Right lobe of liver (tissue), 6 donors: ENCODE measurements around the gene EDC3. TPM values are rescaled to one million over a fixed set of nuclear protein-coding genes. Genes with fewer than 3 reads are reported as not detected.

ENCODE experiments used
- ATAC-seq, 4 donors: fragments of 200-7000 bp; cut with Tn5 transposase; one replicate each; pipeline ENCODE4 v1.9.1; 2020; ENCODE audit warnings: mild to moderate bottlenecking in 4 of 4, moderate library complexity in 4 of 4
- DNase-seq, 3 donors: peaks; one replicate each; pipeline ENCODE4 v3.0.0-alpha.2; 2020
- H3K27ac ChIP-seq, 3 donors: fragments of 200-600 bp; one replicate each; pipeline ENCODE4 v1.8.0; 2022
- H3K27me3 ChIP-seq, 2 donors: fragments of 200-600 bp; one replicate each; pipeline ENCODE4 v1.8.0; 2022
- H3K36me3 ChIP-seq, 4 donors: fragments of 200-600 bp; sonication (generic) in 1 of 4; one replicate each; pipeline versions ENCODE4 v1.5.1 to v1.8.0; 2017 to 2022; ENCODE audit warnings: control low read depth in 1 of 4
- H3K4me1 ChIP-seq, 4 donors: fragments of 200-600 bp; sonication (generic) in 1 of 4; one replicate each; pipeline versions ENCODE4 v1.5.1 to v1.8.0; 2017 to 2022; ENCODE audit warnings: control low read depth in 1 of 4
- H3K4me3 ChIP-seq, 3 donors: fragments of 200-600 bp; one replicate each; pipeline ENCODE4 v1.8.0; 2022
- H3K9me3 ChIP-seq, 4 donors: fragments of 200-600 bp; sonication (generic) in 1 of 4; one replicate each; pipeline versions ENCODE4 v1.5.1 to v1.8.0; 2017 to 2022; ENCODE audit warnings: control low read depth in 1 of 4
- CTCF ChIP-seq, 4 donors: fragments of 200-600 bp in 3 of 4; fragments of 450-650 bp in 1 of 4; IDR thresholded peaks; one replicate each; pipeline versions ENCODE4 v1.5.1 to v1.8.0; 2016 to 2022; ENCODE audit warnings: antibody characterized with exemption in 4 of 4, mild to moderate bottlenecking in 2 of 4
- POLR2A ChIP-seq: fragments of 450-650 bp; IDR thresholded peaks from one replicate; pipeline ENCODE4 v1.6.1; 2017; ENCODE audit warnings: antibody characterized with exemption, mild to moderate bottlenecking
- WGBS: methylation state at CpG from one replicate; pipeline ENCODE4 v1.1.6; 2018; ENCODE audit warnings: low coverage, low lambda C conversion rate; ENCODE audit not compliant: insufficient coverage; ENCODE audit errors: missing lambda C conversion rate; 5-methylcytosine and 5-hydroxymethylcytosine counted together
- intact Hi-C, 2 donors: fragments of 100-400 bp; cut with DNase I; formaldehyde crosslinking; loops; one replicate each; pipeline versions ENCODE4 v1.11.2 to v1.14.1; 2022
- total RNA-seq, 6 experiments: library from RNA; depleted of rRNA in 2 of 6; stranded (reverse); fragments of >200 nt in 2 of 6; fragmentation: NEBNext Ultra II Directional in 3 of 6; extraction: Animal tissue kit (Norgen Biotek cat#: 25700) in 3 of 6; gene quantifications; one replicate each; pipeline versions ENCODE4 v1.1.0 to v1.2.4, GENCODE V29; 2016 to 2023
- donor health status: DM: no; HTN: yes; CAD: no.
- donor health status: DM: no; HTN: no; CAD: no.
- donor health status: DM: no; HTN: no; CAD: no.
- donor health status: DM: no; HTN: yes; CAD: no.
- donor health status: DM: no; HTN: yes; CAD: no.

EDC3 gene
- total RNA-seq, 6 experiments from 2014 or later: 10.9 to 16.2 (median 11.8) TPM

GRCh38 chr15:74635228-74635627 lies 60.6 kb downstream of the EDC3 start:
- ATAC-seq: peak; percentile 71 to 75 (median 74)
- peak in 2 of 3 donors; percentile 63 to 65 for DNase-seq
- WGBS: 13% methylated on average over 5 of the region's 5 CpGs
- Histone ChIP-seq H3K36me3 (peaks cover 0 to 52% (median 14%) of the 10 kb centered on the region in 4 donors), H3K4me1 (peaks cover 0 to 11% (median 5%) of the 10 kb centered on the region in 4 donors), H3K9me3 (no peaks in the 10 kb centered on the region), H3K4me3 (no peak overlapping the region), H3K27me3 (no peaks in the 10 kb centered on the region), H3K27ac (no peak overlapping the region)
- TF ChIP-seq POLR2A: no peak
- peak; percentile 82 to 94 (median 88) for TF ChIP-seq CTCF (IDR thresholded peaks at IDR 0.05)
- intact Hi-C loops: loop anchor here (2.0 to 10.0 kb wide), 2 partner anchors 134 to 260 kb away; no protein-coding TSS in a partner anchor

- no peak overlapping the region for H3K4me3 ChIP-seq
- WGBS: 75% methylated on average over 2 of the region's 2 CpGs
- peaks cover 0 to 11% (median 5%) of the 10 kb centered on the region in 4 donors for H3K4me1 ChIP-seq
These were observed 62.0 kb downstream of the EDC3 start for GRCh38 chr15:74633781-74634180.

GRCh38 chr15:74632601-74633000 lies 63.2 kb downstream of the EDC3 start:
- Histone ChIP-seq H3K27me3 (no peaks in the 10 kb centered on the region), H3K9me3 (no peaks in the 10 kb centered on the region), H3K27ac (no peak overlapping the region), H3K4me3 (no peak overlapping the region), H3K4me1 (peaks cover 0 to 11% (median 5%) of the 10 kb centered on the region in 4 donors), H3K36me3 (peaks cover 0 to 69% (median 23%) of the 10 kb centered on the region in 4 donors)
- ATAC-seq (no peak), DNase-seq (no peak)
- TF ChIP-seq CTCF (IDR thresholded peaks at IDR 0.05) (no peak), POLR2A (no peak)
- intact Hi-C loops: loop anchor here in 1 of 2 donors (5.0 to 10.0 kb wide), 2 partner anchors 135 to 258 kb away; no protein-coding TSS in a partner anchor
- 80% methylated on average over 2 of the region's 9 CpGs for WGBS

More at GRCh38 chr15:74633781-74634180, 62.0 kb downstream of the EDC3 start:
- Histone ChIP-seq H3K27ac (no peak overlapping the region), H3K36me3 (peaks cover 0 to 57% (median 16%) of the 10 kb centered on the region in 4 donors), H3K27me3 (no peaks in the 10 kb centered on the region), H3K9me3 (no peaks in the 10 kb centered on the region)
- intact Hi-C loops: loop anchor here (2.0 to 10.0 kb wide), 3 partner anchors 134 to 259 kb away; no protein-coding TSS in a partner anchor
- no peak for TF ChIP-seq POLR2A
- TF ChIP-seq CTCF (IDR thresholded peaks at IDR 0.05): no peak
- no peak for ATAC-seq
- no peak for DNase-seq

GRCh38 chr15:74631935-74632560 lies 63.8 kb downstream of the EDC3 start:
- H3K27ac ChIP-seq: no peak overlapping the region
- H3K4me3 ChIP-seq: no peak overlapping the region
- peak; percentile 69 to 77 (median 71) for ATAC-seq
- H3K9me3 ChIP-seq: no peaks in the 10 kb centered on the region
- intact Hi-C loops: loop anchor here in 1 of 2 donors (5.0 to 10.0 kb wide), 2 partner anchors 135 to 257 kb away; no protein-coding TSS in a partner anchor
- 73% methylated on average over 5 of the region's 8 CpGs for WGBS
- TF ChIP-seq CTCF (IDR thresholded peaks at IDR 0.05) (peak; percentile 69 to 85 (median 81)), POLR2A (no peak)
- peaks cover 0 to 74% (median 27%) of the 10 kb centered on the region in 4 donors for H3K36me3 ChIP-seq
- H3K4me1 ChIP-seq: peaks cover 0 to 11% (median 5%) of the 10 kb centered on the region in 4 donors
- H3K27me3 ChIP-seq: no peaks in the 10 kb centered on the region
- peak; percentile 61 to 73 (median 69) for DNase-seq
